Activated CD4-positive, CD25-positive, alpha-beta regulatory T cell (primary cell): ENCODE data around the gene CRHBP.
"Not testable (repeated sequence)": the region's sequence is repeated elsewhere in the genome, so short reads cannot be mapped to it uniquely, and the experiment has no call there.

ENCODE experiments used
- DNase-seq, 4 experiments: peaks; one replicate each; lab custom pipeline; 2025; lab: John Stamatoyannopoulos, UW

Gene CRHBP

DNA sequence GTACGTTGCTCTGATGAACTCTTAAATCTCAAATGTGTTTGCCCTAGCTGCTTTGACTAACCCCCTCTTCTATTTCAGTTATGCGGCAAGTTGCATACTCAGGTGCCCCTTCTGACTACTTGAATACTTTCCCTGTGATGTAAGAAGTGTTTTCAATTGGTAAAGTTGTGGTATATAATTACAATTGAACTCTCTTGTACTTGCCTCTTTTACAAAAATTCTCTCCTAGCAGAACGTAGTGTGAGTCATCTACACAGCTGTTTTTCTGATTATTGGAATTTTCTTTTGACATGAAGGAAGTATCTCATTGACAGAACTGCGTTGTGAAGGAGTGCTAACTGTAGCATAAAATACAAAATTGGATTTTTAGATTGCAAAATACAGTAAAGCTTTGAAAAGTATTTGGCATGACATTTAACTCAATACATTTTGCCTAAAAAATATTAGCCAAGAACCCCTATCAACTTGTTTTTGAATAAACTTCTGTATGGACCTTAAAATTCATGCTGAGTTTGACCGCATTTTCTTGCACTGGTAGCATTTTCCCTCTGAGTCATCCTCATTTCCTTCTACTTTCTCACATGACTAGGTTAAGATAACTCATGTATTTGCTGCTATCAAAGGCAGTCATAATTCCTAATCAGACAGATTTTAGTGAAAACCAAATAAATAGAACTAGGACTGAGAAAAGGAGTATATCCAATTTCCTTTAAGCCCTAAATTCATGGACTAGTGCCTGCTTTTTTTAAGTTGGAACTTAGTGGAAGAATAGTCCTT is 6.3 kb downstream of the CRHBP start:
- no peak for DNase-seq

DNA sequence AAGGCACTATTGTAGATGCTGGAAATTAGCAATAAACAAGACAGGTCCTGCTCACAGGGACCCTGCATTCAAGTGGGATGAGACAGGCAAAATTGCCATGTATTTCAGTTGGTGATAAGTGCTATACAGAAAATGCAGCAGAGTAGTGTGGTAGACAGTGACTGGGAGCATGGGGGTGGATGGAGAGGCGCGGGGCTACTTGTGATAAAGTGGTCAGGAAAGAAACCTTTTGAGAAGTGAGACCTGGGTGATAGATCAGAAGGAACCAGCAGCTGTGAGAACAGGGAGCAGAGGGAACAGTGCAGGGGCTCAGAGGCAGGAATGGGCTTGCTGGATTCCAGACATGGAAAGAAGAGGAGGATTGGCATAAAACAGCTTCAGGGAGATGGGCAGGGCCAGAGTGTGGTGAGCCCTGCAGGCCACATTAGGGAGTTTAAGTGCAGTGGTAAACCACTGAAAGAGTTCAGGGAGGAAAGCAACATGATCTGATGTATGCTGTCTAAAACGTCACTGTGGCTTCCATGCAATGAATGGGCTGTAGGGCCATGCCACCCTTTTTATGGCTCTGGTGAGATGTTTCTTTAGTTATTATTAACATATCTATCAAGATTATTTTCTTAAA is 7.3 kb downstream of the CRHBP start:
- DNase-seq = no peak

GRCh38 chr5:76964060-76964459 is 11.2 kb downstream of the CRHBP start:
- DNase-seq = no peak

DNA sequence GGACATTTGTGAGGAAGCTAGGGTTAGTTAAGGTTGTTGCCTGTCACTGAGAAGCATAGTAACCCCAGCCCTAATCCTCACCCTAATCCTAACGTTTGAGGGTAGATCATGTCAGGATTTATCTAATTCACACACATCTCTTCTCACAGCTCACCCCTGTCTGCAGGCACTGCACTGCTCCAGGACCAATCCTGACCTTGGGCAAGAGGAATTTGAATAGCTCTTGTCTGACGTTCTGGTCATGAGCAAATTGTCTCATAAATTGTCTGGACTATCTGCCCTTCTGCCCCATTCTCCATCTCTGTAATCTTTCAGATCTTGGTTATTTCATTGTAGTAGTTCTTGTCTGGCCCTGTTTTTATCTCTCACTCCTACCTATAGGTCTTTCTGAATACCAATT is 18.7 kb downstream of the CRHBP start:
- no peak for DNase-seq

- DNase-seq = no peak
These were observed 19.8 kb downstream of the CRHBP start for GRCh38 chr5:76972689-76973088.

DNA sequence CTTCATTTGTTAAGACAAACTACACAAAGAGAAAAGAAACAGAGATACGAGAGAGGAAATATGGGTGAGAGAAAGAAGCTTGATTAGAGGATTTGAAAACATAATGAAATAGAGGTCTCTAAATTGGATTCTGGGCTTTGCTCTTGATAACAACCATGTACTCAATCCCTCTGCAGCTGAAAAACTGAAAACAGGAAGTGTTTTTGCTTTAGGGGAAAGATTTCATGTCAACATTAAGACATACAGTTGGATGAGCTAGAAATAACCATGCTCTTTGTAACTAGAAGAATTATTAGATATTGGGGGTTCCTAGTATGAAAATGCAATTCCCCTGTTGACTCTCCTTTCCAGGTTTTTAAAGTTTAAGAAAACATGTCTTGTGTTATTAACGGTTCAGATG is 21.9 kb downstream of the CRHBP start:
- no peak for DNase-seq

DNA sequence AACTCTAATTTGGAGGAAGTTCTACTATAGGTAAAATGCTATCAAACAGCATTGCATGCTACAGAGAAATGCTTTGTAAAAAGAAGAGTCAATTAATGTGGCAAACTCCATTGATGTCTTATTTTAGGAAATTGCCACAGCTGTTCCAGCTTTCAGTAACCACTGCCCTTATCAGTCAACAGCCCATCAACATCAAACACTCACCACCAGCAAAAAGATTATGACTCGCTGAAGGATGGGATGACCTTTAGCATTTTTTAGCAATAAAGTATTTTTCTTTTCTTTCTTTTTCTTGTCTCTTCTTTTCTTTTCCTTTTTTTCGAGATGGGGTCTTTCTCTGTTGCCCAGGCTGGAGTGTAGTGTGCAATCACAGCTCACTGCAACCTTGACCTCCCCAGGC is 26.0 kb downstream of the CRHBP start:
- no peak for DNase-seq

- DNase-seq = no peak
These were observed 27.8 kb downstream of the CRHBP start for GRCh38 chr5:76980518-76981144.

DNA sequence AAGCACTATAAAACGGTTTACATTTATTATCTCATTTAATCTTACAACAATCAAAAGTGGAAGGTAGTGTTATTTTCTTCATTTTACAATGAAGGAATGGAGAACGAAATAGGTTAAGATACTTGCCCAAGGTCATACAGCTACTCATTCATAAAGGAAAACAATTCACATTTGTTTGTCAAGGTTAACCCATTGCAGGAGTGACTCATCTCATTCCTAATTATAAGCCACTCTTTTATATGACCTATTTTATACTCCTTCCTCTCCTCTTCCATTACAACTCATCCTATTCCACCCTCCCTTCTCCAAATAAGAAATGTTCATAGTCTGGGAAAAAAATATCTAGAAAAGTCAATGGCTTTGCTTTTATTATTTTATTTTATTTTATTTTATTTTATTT is 29.6 kb downstream of the CRHBP start:
- DNase-seq = no peak

GRCh38 chr5:76983468-76983867 is 30.6 kb downstream of the CRHBP start:
- DNase-seq = no peak

DNA sequence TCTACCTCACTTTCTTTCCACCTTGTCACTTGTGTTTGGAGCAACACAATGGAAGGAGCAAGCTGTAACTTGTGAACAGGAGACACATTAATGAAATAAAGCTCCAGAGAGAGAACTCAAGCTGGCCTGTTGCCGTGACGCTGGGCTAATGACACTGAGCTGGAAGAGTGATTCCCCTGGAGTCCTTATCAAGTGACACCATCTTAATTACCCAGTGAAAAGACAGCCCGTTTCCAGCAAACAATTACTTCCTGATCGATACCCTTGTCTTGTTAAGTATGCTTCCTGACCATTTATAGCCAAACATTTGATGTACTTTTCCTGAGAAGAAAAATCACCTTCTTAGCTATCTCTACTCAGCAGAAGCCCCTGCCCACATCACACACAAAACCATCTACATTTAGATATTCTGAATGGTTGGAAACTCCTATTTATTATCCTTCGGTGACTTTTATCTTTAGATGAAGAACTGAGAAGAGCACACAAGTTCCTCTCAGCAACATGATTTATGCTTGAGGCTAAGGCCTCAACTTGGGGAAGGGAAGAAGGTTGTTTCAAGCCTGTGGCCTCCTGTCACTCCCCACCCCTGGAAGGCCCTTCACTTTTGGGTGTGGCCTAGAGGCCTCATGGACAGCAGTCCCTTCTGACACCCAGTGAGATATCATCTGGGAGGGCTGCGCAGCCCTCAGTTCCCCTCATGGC is 34.1 kb downstream of the CRHBP start:
- DNase-seq = no peak

DNA sequence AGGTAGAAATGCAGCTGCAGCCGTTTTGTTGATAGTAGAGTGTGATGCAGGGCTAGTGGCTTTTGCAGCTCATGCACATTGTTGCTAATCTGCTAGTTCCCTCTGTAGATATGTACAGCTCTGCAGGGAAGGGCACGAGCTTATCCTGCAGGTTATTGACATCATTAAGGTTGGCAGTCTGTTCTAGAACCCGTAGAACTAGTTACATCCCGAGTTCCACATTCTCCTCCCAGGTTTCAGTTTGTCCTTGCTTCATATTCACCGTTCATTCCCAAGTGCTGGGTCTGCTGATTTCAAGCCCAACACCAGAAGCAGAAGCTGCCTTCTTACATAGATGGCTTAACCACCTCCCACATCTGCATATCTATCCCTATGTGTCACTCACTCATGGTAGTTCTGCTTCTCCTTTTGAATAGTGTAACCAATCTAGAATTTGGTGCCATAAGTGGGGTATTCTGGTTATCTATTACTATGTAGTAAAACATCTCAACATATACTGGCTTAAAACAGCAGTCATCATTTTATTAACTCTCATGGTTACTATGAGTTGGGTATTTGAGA is 38.1 kb downstream of the CRHBP start:
- DNase-seq = no peak

DNA sequence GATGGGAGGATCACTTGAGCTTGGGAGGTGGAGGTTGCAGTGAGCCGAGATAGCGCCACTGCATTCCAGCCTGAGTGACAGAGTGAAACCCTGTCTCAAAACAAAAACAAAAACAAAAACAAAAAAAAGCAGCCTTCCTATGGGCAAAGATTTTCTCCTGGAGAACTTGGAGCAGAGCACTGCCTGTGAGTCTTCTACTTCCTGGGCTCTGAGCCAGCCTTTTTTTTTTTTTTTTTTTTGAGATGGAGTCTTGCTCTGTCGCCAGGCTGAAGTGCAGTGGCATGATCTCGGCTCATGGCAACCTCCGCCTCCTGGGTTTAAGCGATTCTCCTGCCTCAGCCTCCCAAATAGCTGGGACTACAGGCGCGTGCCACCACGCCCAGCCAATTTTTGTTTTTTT is 40.6 kb downstream of the CRHBP start:
- DNase-seq = not testable (repeated sequence)

DNA sequence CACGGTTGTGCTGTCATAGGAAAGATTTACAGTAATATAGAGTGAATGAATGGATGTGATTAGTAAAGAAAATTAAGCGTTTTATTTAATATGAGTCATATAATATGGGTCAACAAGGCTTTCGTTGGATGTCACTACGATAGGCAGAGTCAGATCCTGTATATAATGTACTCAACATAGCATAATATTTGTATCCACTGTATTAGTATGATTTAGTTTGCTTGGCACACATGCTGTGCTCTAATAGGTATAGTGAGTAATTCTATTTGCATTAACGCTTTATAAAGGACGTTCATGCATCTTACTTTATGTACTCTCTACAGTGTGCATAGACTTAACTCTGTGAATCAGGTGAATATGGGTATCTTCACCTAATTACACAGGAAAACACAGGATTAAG is 41.5 kb downstream of the CRHBP start:
- no peak for DNase-seq

DNA sequence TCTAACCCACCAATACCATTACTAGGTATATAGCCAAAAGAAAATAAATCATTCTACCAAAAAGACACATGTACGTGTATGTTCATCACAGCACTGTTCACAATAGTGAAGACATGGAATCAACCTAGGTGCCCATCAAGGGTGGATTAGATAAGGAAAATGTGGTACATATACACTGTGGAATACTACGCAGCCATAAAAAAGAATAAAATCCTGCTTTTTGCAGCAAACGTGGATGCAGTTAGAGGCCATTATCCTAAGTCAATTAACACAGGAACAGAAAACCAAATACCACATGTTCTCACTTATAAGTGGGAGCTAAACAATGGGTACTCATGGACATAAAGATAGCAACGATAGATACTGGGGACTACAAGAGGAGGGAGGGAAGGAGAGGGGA is 45.4 kb downstream of the CRHBP start:
- DNase-seq = not testable (repeated sequence)

DNA sequence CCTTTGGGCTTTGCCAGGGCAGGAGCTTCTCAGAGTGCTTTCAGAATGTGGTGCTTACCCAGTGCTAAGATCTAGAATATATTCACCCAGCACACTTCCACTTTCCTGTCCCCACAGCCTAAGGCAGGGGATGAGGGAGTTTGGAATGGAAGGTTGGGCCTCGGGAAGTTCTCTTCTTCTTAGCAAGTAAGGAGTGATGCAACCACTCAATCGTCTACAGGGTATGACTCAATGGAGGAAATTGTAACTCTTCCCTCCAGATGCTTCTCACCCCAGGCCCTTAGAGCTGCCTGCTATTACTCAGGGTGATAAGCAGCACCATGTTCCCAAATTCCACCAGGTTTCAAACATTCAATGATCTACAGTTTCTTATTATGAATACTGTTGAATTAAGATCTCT is 46.6 kb downstream of the CRHBP start:
- no peak for DNase-seq

DNA sequence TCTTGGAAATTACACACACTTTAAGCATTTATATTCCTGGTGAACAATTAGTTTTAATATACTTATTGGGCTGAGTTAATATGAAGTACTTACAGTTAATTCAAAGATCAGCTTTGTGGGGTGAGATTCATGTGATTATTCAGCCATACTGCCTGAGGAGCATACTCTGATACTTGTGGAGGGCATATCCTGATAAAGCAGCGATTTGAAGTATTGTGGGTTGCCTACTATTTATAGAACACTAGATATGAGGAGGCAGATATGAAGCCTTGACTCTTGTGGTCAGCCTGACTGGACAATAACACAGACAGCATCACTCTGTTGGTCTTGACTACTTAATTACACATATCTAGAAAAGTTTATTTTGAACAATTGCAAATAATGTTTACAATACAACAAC is 50.4 kb downstream of the CRHBP start:
- no peak for DNase-seq

GRCh38 chr5:77006124-77006523 is 53.3 kb downstream of the CRHBP start:
- no peak for DNase-seq

DNA sequence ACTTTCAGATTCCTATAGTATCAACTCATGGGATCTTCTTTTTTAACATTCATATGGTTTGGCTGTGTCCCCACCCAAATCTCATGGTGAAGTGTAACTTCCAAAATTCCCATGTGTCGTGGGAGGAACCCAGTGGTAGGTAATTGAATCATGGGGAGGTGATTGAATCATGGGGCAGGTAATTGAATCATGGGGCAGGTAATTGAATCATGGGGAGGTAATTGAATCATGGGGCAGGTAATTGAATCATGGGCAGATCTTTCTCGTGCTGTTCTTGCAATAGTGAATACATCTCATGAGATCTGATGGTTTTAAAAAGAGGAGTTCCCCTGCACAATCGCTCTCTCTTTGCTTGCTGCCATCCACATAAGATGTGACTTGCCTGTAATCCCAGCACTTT is 55.6 kb downstream of the CRHBP start:
- no peak for DNase-seq

DNA sequence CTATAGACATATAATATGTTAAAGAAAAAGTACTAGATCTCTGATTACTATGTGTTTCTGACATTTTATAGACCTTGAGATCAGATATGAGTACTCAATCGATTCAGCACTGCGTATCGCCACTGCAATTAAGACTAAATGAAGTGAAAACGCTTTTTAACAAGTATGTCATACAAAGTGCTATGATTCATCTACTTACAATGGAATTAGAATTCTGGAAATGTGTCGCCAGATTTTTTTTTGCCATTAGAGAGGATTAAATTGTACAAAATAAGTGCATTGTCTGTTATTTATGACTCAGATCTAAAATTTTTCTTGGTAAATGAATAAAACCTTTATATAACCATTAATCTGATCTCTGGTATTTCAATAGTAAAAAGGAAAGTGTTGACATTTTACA is 57.4 kb downstream of the CRHBP start:
- DNase-seq = no peak

DNA sequence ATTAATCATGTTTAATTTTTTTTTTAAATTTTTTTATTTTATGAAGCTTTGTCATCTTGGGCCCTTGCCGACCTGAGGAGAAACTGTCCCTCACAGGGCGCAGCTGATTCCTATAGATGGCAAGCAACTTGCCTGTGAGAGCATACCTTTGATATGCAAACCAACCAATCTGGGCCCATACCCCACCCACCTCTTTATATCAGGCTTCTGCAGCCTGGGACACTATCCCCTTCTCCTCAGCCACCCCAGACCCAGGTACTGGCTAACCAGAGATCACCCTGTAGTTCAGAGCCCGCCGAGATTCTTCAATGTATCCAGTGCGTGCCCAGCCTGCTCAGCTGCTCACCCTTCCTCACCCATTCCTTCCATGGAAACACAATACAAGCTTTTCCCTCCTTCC is 58.7 kb downstream of the CRHBP start:
- DNase-seq = no peak

- DNase-seq = no peak
These were observed 59.8 kb downstream of the CRHBP start for GRCh38 chr5:77012601-77013000.
